ENCODE measurements around the gene GP1BB.

The GP1BB gene

DNA sequence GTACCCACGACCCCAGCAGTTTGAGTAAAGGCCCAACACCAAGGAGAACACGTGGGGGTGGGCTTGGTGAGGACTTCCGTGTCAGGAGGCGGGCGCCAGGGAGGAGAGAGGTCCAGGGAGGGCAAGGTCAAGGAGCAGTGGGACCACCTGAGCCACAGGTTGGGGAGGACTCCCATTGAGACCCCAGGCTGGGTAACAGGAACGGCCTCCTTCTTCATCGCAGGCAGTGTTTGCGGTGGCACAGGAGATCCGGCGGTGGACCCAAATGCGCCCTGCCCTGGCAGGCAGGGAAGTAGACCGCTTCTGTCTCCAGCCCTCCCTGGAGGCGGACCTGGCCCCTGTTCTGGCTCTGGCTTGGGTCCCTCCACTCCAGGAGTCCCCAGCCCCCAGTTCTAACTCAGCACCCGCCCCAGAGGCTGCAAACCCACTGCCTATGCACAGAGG lies 31.4 kb downstream of the GP1BB start:
- no peak for DNase-seq (ENCODE audit: low read depth in 1 of 2, low spot score in 1 of 2)

DNA sequence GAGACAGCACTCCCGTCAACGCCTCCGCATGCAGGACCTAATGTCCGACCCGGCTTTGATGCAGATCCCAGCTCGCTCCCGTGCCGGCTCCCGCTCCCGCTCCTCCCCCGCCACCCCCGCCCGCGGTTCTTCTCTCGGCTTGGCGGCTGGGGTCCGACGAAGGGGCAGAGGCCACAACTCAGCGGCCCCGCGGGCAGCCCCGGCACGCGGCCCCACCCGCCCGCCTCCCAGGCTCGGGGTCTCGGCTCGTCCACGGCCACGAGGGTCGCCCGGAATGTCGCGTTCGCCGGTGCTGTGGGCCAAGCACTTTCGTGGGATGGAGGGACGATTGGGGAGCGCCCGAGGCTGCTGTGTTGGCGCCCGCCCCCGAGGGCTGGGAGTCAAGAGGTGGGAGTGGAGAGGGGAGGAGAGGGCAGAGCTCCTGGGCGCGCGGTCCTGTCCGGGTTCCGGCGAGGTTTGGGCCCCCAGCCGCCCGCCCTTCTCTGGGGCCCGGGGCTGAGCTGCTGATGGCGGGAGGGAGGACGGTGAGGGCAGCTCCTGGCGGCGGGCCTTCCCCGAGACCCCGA lies 31.9 kb downstream of the GP1BB start:
- DNase-seq (ENCODE audit: low read depth in 1 of 2, low spot score in 1 of 2) = no peak

DNA sequence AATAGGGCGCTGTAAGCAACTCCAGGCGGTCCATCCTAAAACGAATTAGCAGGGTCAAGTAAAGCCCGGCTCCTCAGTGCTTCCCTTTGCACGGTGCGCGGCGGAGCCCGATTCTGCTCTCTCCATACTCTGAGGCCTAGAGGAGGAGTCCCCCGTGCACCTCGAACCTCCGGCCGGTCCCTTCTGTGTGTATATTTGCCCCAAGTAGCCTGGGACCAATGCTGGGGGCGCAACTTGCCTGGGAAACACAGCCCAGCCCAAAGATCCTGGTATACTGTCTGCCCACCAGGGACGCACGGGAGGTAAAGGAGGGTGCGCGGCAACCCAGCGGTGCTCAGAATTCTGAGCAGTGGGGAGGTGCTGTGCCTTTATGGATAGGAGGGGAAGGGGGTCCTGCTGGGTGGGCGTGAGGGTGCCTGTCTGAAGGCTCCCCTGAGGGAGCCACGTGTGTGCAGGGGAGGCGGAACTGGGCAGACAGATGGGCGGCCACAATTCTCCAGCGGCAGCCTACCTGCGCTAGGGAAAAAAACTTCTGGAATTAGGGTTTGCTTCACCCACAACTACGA lies 32.5 kb downstream of the GP1BB start:
- no peak for DNase-seq (ENCODE audit: low read depth in 1 of 2, low spot score in 1 of 2)

DNA sequence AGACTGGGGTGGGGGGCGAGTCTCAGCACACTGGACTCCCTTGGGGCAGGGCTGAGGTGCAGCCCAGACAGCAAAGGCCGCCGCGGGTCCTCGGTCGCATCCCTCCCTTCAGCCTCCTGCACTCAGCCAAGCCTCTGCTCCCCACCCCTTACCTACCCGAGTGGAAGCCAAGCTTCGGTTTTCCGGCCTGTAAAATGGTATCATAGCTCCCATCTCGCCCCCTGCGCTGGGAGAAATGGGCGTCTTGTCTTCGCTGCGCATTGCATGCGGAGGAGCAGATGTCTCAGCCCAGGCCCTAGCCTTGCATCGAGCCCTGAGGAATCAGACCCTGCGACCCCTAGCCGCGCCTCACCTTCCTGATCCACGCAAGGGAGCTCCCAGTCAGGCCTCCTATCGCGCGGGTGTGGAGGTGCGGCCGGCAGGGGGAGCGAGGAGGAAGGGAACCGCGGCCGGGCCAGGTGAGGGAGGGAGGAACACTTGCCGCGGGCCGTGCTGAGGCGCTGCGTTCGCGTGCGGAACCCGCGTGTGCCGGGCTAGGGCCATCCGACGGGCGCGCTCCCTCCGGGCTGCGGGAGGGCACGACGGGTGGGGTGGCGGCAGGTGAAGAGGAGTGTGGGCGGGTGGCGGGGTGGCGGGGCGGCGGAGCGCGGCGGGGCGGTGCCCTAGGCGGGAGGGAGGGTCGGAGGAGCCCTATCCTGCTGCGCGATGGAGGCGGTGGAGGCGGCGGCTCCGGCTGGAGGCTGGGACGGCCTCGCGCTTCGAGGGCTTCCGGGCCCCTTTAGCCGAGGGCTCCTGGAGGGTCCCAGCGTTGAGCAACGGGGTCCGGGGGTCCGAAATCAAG lies 33.2 kb downstream of the GP1BB start:
- DNase-seq (ENCODE audit: low read depth in 1 of 2, low spot score in 1 of 2) = peak; percentile 55 to 56

DNA sequence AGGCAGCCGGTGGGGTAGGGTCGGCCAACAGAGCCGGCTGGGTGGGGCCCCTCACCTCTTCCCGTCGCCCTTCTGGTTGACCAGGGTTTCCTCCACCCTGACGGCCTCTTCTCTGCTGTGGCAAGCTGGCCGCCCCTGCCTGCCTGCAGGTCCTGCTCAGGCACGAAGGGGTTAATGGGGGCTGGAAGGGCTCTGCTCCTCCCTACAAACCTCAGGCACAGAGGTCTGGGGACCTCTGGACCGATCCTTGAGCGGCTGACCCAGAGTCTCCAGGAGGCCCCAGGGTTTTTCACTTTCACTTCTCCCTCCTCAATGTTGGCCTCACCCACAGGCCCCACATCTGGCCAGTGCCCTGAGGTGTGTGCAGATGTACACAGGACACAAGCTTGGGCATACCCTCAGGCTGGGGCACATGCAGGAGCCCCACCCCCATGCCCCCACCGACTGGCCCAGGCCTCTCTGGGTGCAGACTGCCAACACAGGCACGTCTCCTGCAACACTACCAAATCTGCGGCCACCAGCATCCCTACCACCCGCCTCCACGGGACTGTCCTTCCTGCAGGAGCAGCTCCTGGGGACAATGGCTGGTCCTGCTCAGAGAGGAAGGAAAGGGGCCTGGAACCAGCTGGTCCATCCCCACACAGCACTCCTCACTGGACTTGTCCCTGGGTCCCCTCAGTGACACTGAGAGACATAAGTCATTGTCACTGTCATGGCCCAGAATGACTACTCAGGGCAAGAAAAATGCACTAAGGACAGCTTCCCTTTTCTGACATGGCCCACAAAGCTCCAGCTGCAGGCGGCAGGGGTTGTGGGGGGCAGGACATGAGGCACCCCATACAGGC lies 34.0 kb downstream of the GP1BB start:
- DNase-seq (ENCODE audit: low read depth in 1 of 2, low spot score in 1 of 2) = no peak

DNA sequence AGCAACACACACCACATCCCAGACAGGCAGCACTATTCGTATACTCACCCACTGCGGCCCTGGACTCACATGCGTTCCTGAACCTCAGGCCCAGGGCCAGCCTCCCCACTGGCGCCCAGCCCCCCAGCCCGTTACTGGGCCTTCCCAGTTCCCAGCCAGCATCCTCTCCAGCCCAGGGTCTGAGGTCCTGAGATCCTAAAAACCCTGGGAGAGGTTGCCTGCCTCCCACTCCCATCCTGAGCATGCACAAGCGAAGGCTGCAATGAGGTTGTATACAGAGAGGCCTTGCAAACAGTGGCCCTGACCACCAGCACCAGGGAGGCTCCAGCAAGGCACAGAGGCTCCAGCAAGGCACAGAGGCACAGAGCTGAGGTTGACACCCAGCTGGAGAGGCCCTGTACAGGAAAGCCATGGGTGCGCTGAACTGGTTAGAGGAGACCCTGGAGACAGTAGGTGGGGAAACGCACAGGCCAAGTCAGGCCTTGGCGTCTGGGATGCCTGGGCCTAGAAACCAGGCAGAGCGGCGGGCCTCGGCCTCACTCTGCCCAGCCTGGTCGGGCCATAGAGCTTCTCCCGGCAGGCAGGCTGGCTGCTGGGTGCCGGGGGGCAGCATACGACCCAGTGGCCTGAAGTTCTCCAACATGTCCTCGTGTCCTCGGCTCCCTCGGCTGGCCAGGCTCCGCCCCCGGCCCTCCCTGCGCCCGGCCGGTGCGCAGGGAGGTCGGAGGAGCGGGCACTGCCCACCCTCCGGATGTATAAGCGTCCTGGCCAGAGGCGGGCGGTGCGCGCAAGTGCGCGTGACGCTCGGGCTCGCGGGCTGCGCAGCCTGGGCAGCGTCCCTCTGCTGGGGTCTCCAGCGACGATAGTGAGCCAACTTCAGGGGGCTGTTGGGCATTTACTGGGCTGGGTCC lies 34.9 kb downstream of the GP1BB start:
- no peak for DNase-seq (ENCODE audit: low read depth in 1 of 2, low spot score in 1 of 2)

DNA sequence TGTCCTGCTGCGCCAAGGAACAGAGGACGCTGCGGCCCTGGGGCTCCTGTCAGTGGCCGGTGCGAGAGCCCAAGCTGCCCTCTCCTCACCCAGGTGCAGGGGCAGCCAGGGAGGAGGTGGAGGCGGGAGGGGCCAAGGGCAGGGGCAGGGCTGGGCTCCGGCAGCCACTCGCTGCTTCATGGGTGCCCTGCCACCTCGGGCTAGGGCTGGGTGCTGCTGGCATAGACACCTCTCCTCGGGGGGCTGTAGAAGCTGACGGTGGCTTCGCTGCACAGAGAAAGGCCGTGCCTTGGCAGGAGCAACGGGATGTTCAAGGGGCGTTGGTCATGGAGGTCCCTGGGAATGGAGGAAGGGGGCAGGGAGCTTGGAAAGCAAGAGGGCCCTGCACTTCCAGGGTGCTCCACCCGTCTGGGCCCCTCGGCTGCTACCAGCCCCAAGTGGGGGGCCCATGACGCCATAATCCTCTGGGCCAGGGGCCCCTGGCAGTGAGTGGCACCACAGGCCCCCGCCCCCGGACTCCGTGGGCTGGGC lies 35.6 kb downstream of the GP1BB start:
- no peak for DNase-seq (ENCODE audit: low read depth in 1 of 2, low spot score in 1 of 2)

DNA sequence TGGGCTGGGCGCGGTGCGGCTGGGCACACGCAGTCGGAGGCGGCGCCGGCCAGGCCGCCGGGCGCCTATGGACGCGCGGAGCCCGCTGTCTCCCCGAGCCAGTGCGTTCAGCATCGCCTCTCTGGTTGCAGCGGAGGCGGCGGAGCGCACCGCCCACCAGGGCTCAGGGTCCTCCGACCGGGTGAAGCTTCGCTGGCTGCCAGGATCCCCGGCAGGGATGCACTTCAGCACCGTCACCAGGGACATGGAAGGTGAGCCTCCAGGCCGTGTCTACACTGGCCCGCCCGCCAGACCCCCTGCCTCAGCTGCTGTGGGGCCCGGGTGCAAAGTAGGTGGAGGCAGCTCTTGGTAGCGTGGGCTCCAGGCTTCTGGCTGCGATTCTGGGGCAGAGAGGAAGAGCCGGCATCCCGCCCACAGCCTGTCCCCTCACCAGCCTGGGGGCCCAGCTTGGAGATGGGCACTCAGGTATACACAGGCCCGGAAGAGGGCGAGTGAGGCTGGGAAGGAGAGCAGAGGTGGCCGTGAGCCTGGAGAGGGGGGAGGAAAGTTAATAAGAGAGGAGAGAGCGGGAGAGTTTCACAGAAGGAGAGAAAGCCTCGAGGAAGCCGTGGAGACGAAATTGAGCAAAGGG lies 36.2 kb downstream of the GP1BB start:
- DNase-seq (ENCODE audit: low read depth in 1 of 2, low spot score in 1 of 2) = no peak

DNA sequence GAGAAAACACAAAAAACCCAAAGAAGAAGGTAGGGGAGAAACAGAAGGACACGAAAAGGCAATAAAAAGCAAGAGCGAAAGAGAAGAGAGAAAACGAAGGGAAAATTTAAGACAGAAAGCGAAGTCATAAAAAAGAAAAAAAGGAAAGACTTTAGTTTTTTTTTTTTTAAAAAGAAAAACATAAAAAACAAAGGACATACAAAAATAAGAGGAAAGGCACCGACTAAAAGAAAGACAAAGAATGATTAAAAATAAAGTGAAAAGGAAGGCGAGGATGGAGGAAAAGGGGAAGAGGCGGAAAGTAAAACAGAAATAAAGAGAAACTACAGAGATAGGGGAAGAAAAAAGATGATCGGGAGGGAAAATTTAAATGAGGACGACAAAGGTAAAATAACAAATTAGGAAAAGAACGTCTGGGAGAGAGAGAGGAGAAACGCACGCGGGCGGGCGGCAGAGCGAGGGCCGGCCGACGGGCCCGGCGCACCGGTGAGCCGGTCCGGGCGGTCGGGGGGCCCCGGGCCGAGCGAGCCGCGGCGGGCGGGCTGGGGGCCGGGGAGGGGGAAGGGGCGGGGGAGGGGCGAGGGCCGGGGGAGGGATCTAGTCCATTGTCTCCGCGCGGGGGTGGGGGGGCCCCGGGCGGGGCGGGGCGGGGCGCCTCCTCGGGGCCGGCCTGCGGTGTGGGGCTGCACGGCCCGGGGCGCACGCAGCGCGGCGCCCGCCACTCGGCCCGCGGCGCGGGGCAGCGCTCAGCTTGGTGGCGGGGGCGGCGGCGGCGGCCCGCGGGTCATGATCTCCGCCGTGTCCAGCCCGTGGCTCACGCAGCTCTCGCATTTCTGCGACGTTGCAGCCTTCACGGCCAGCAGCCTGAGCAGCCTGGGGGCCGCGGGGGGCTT lies 37.0 kb downstream of the GP1BB start, which contains the start of gene TBX1:
Gene TBX1, plus strand, starts transcription at position 721 of the 893 bp plus-strand sequence. Its CDS starts 66 bp downstream, at position 787.
- DNase-seq (ENCODE audit: low read depth in 1 of 2, low spot score in 1 of 2) = no peak

DNA sequence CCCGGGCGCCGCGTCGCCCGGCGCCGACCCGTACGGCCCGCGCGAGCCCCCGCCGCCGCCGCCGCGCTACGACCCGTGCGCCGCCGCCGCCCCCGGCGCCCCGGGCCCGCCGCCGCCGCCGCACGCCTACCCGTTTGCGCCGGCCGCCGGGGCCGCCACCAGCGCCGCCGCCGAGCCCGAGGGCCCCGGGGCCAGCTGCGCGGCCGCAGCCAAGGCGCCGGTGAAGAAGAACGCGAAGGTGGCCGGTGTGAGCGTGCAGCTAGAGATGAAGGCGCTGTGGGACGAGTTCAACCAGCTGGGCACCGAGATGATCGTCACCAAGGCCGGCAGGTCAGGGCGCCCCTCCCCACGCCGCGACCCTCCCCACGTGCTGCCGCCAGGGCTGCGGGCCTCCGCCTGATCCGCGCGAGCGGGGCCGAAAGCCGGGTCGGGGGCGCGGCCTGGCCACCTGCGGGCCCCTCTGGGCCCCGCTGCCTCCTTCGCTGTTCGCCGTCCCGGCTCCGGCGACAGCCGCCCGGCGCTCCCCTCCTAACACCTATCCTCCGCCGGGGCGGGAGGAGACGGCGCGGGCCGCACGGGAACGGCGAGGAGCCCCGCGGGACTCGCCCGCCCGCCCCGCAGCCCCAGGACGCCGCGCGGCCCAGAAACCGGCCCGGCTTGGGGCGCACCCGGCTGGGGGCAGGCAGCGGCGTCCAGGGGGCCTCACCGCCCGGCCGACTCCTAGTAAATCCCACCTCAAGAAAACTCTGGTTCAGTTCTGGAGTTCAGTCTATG lies 37.8 kb downstream of the GP1BB start:
- no peak for DNase-seq (ENCODE audit: low read depth in 1 of 2, low spot score in 1 of 2)

DNA sequence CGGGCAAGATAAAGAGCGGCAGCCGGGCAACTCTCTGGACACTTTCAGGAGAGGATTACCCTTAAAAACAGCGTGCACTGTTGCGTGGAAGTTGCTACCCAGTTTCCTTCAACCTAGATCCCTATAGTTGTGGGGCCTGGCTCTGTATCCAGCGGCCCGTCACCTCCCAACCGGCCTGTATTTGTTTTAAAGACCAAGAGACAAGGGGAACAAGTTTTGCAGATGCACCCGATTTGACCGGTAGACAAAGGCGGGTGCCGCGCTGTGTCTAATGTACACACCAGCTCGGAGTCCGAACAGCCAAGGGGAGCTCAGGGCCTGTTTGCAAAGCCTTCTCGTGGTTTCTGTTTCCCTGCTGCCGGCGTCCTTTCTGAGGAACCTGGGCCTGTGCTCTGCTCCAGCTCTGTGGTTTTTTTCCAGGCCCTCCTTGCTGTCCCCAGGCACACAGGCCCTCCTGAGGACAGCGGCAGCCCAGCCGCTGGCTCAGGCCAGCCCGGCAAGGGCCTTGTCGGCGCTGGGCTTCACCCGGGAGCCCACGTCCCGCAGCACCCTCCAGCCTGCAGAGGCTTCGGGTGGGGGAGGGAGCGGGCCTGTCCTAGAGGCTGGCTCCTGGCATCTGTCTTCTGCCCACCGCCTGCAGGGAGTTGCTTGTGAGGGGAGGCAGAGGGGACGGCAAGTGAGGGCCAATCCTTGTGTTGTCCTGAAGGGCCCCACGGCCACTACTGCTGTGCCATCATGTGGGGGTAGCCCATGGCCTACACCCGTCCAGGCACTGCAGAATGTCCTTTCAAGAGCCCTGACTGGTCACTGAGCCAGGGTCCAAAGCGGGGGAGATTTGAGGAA lies 38.6 kb downstream of the GP1BB start:
- no peak for DNase-seq (ENCODE audit: low read depth in 1 of 2, low spot score in 1 of 2)

DNA sequence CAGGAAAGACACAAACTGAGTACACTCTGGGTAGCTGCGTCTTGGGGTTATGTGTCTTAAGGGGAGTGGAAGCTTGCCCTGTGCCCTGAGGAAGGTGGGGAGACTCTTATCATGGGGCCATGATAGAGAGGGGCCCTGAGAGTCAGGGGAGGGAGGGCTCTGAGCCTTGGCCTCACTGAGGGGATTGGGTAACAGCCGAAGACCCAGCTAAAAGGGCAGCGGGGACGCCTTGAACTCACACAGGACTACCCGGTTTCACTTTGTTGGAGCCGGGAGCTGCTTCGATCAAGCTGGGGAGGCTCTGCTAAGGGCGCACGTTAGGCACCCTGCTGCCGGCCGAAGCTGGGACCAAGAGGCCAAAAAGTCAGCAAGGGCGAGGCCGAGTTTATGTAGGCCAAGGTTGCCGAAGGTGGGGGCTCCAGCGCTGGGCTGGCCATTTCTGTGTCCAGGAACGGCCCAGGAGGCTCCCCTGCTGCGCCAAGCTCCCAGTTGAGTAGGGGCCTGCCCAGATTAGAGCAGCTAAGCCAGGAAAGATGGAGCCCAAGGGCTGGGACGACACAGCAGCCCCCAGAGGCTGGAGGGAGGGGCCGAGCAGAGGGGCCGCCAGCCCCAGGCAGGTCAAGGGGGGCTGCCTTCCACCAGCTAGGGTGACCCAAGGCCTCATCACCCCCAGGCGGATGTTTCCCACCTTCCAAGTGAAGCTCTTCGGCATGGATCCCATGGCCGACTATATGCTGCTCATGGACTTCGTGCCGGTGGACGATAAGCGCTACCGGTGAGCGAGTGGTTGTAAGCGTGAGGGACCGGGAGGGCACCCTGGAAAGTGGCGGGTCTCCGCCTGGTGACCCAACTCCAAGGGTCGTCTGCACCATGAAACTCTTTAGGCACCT lies 39.5 kb downstream of the GP1BB start:
- no peak for DNase-seq (ENCODE audit: low read depth in 1 of 2, low spot score in 1 of 2)

DNA sequence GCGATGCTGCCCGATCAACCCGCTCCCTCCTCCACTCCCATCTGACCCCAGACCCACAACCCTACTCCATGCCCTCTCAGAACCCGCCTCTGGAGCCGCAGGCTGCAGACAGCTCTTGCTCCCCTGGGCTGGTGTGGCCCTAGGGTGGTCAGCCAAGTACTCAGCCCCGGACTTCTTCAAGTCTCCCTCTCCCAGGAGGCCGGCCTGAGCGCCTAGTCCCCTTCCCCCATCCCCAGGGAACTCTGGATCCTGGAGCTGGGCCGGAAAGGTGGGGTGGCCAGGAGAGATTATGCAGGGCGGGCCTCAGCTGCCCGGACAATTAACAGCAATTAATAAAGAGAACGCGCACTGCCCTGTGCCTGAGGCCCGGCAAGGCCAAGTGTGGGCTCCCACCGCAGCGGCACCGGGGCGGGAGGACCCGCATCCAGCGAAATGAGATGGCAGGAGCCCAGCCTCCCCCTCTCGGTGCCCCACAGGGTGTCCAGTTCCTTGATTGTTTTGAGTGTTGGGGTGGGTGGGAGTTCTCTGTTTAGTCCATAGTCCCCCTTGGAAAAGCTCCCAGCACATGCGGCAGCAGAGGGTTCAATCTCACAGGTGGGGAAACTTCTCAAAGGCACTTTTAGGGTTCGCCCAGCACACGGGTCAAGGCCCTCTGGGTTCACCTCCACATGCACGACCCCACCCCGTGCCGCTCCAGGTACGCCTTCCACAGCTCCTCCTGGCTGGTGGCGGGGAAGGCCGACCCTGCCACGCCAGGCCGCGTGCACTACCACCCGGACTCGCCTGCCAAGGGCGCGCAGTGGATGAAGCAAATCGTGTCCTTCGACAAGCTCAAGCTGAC lies 40.3 kb downstream of the GP1BB start:
- no peak for DNase-seq (ENCODE audit: low read depth in 1 of 2, low spot score in 1 of 2)

DNA sequence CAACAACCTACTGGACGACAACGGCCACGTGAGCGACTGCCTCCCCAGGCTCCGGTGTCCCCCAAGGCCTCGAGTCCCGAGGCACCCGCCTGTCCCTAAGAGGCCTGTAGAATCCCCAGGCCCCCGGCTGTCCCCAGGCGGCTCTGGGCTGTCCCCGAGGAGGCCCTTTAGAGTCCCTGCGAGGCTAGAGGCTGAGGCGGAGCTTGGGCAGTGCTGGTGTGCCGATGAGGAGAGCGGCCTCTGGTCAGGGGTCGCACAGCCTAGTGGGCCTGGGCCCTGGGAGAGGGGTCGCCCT lies 40.9 kb downstream of the GP1BB start:
- no peak for DNase-seq (ENCODE audit: low read depth in 1 of 2, low spot score in 1 of 2)

All from stimulated activated CD4-positive, alpha-beta T cell treated with anti-CD3 and anti-CD28 coated beads, Interleukin-15, amount 100 ng/mL, for 1 hour (primary cell).